Upper lobe of left lung (tissue), 4 donors: Measurements from ENCODE around the gene SQSTM1.

Experiments
- POLR2A ChIP-seq, 4 donors: fragments of 450-650 bp; IDR thresholded peaks; one replicate each; pipeline ENCODE4 v1.5.1; 2016 to 2017; ENCODE audit warnings: antibody characterized with exemption in 4 of 4, mild to moderate bottlenecking in 2 of 4
- TF ChIP-seq, protein P1 (sequence below), 6 experiments: fragments of 450-650 bp in 4 of 6; fragments of 200-600 bp in 2 of 6; sonication (generic) in 2 of 6; IDR thresholded peaks; one replicate each; pipeline ENCODE4 v1.5.1; 2016 to 2019; ENCODE audit warnings: antibody characterized with exemption in 6 of 6

DNA sequence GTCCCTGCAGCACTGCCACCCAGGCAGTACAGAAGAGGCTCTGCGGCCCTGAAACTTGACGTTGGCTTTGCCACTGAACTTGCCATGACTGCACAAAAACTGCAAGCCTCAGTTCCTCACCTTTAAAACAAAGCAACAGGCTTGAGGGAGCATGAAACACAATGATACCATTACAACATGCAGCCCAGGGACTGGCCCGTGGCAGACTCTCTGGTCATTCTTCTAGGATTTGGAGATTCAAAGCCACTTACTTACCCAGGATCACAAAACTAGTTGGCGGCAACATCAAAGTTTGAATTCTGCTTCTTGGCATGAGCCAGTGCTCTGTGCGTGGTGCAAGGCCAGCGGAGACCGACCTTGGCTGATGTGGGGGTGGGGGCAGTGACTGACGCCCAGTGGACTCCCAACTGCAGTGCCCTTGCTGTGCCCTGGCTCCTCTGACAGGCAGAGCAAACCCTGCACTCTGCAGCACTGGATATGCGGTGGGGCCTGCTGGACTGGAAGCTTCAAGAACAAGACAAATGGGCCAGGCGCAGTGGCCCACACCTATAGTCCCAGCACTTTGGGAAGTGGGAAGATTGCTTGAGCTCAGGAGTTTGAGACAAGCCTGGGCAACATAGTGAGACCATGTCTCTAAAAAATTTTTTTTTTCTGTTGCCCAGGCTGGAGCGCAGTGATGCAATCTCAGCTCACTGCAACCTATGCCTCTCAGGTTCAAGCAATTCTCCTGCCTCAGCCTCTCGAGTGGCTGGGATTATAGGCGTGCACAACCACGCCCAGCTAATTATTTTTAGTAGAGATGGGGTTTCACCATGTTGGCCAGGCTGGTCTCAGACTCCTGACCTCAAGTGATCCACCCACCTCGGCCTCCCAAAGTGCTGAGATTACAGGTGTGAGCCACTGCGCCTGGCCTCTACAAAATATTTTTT, 18.9 kb downstream of the SQSTM1 start:
- TF ChIP-seq, protein P1, sequence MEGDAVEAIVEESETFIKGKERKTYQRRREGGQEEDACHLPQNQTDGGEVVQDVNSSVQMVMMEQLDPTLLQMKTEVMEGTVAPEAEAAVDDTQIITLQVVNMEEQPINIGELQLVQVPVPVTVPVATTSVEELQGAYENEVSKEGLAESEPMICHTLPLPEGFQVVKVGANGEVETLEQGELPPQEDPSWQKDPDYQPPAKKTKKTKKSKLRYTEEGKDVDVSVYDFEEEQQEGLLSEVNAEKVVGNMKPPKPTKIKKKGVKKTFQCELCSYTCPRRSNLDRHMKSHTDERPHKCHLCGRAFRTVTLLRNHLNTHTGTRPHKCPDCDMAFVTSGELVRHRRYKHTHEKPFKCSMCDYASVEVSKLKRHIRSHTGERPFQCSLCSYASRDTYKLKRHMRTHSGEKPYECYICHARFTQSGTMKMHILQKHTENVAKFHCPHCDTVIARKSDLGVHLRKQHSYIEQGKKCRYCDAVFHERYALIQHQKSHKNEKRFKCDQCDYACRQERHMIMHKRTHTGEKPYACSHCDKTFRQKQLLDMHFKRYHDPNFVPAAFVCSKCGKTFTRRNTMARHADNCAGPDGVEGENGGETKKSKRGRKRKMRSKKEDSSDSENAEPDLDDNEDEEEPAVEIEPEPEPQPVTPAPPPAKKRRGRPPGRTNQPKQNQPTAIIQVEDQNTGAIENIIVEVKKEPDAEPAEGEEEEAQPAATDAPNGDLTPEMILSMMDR (IDR thresholded peaks at IDR 0.05), result no peak
- TF ChIP-seq POLR2A (IDR thresholded peaks at IDR 0.05), result peak in 1 of 4 donors; percentile 25
